Activated naive CD4-positive, alpha-beta T cell treated with anti-CD3 and anti-CD28 coated beads, Interleukin-2, amount 50 U/mL, for 24 hours (primary cell): ENCODE data around the gene CSMD2.

ENCODE experiments used
- H3K27ac Mint-ChIP-seq: one replicate; pipeline ENCODE4 v1.8.0; 2021; ENCODE audit warnings: mild to moderate bottlenecking, mixed read lengths
- H3K27me3 Mint-ChIP-seq: one replicate; pipeline ENCODE4 v1.8.0; 2021; ENCODE audit warnings: mixed read lengths
- H3K36me3 Mint-ChIP-seq: one replicate; pipeline ENCODE4 v1.8.0; 2021; ENCODE audit warnings: mixed read lengths
- H3K4me1 Mint-ChIP-seq: one replicate; pipeline ENCODE4 v1.8.0; 2021; ENCODE audit warnings: mixed read lengths
- H3K4me3 Mint-ChIP-seq: one replicate; pipeline ENCODE4 v1.8.0; 2021; ENCODE audit warnings: mild to moderate bottlenecking, mixed read lengths
- H3K9me3 Mint-ChIP-seq: one replicate; pipeline ENCODE4 v1.8.0; 2021; ENCODE audit warnings: mixed read lengths

CSMD2 gene

GRCh38 chr1:33634143-33634542 is 530.9 kb downstream of the CSMD2 start:
- Mint-ChIP-seq H3K27me3 (peaks cover 15% of the 10 kb centered on the region), H3K9me3 (no peaks in the 10 kb centered on the region), H3K4me3 (no peak overlapping the region), H3K36me3 (no peaks in the 10 kb centered on the region), H3K27ac (no peak overlapping the region), H3K4me1 (no peaks in the 10 kb centered on the region)

- no peaks in the 10 kb centered on the region for H3K36me3 Mint-ChIP-seq
- no peak overlapping the region for H3K27ac Mint-ChIP-seq
- peaks cover 19% of the 10 kb centered on the region for H3K27me3 Mint-ChIP-seq
- no peaks in the 10 kb centered on the region for H3K9me3 Mint-ChIP-seq
- no peaks in the 10 kb centered on the region for H3K4me1 Mint-ChIP-seq
- no peak overlapping the region for H3K4me3 Mint-ChIP-seq
Measured at GRCh38 chr1:33633019-33633801, 531.8 kb downstream of the CSMD2 start.

- peaks cover 28% of the 10 kb centered on the region for H3K27me3 Mint-ChIP-seq
- no peak overlapping the region for H3K27ac Mint-ChIP-seq
- H3K4me3 Mint-ChIP-seq: no peak overlapping the region
- H3K4me1 Mint-ChIP-seq: no peaks in the 10 kb centered on the region
- no peaks in the 10 kb centered on the region for H3K9me3 Mint-ChIP-seq
- no peaks in the 10 kb centered on the region for H3K36me3 Mint-ChIP-seq
Measured at GRCh38 chr1:33630686-33631085, 534.3 kb downstream of the CSMD2 start.

GRCh38 chr1:33626801-33627200 is 538.2 kb downstream of the CSMD2 start:
- no peaks in the 10 kb centered on the region for H3K36me3 Mint-ChIP-seq
- no peaks in the 10 kb centered on the region for H3K4me1 Mint-ChIP-seq
- H3K27ac Mint-ChIP-seq: no peak overlapping the region
- H3K27me3 Mint-ChIP-seq: peaks cover 23% of the 10 kb centered on the region
- H3K9me3 Mint-ChIP-seq: no peaks in the 10 kb centered on the region
- H3K4me3 Mint-ChIP-seq: no peak overlapping the region

GRCh38 chr1:33624991-33625870 is 539.8 kb downstream of the CSMD2 start:
- Mint-ChIP-seq H3K4me3 (no peak overlapping the region), H3K9me3 (no peaks in the 10 kb centered on the region), H3K4me1 (no peaks in the 10 kb centered on the region), H3K27ac (no peak overlapping the region), H3K27me3 (peaks cover 18% of the 10 kb centered on the region), H3K36me3 (no peaks in the 10 kb centered on the region)

- Mint-ChIP-seq H3K4me3 (no peak overlapping the region), H3K27ac (no peak overlapping the region), H3K9me3 (no peaks in the 10 kb centered on the region), H3K36me3 (no peaks in the 10 kb centered on the region), H3K4me1 (no peaks in the 10 kb centered on the region), H3K27me3 (peaks cover 18% of the 10 kb centered on the region)
Measured at GRCh38 chr1:33624261-33624990, 540.6 kb downstream of the CSMD2 start.

GRCh38 chr1:33623811-33624210 is 541.2 kb downstream of the CSMD2 start:
- no peaks in the 10 kb centered on the region for H3K4me1 Mint-ChIP-seq
- no peaks in the 10 kb centered on the region for H3K9me3 Mint-ChIP-seq
- no peak overlapping the region for H3K4me3 Mint-ChIP-seq
- H3K27ac Mint-ChIP-seq: no peak overlapping the region
- H3K27me3 Mint-ChIP-seq: peaks cover 16% of the 10 kb centered on the region
- no peaks in the 10 kb centered on the region for H3K36me3 Mint-ChIP-seq

- no peak overlapping the region for H3K4me3 Mint-ChIP-seq
- no peaks in the 10 kb centered on the region for H3K36me3 Mint-ChIP-seq
- H3K4me1 Mint-ChIP-seq: no peaks in the 10 kb centered on the region
- no peak overlapping the region for H3K27ac Mint-ChIP-seq
- H3K9me3 Mint-ChIP-seq: no peaks in the 10 kb centered on the region
- peaks cover 14% of the 10 kb centered on the region for H3K27me3 Mint-ChIP-seq
Measured at GRCh38 chr1:33622757-33623156, 542.3 kb downstream of the CSMD2 start.

- no peaks in the 10 kb centered on the region for H3K36me3 Mint-ChIP-seq
- no peaks in the 10 kb centered on the region for H3K4me1 Mint-ChIP-seq
- H3K9me3 Mint-ChIP-seq: no peaks in the 10 kb centered on the region
- H3K27ac Mint-ChIP-seq: no peak overlapping the region
- H3K27me3 Mint-ChIP-seq: peaks cover 18% of the 10 kb centered on the region
- no peak overlapping the region for H3K4me3 Mint-ChIP-seq
Measured at GRCh38 chr1:33618636-33619035, 546.4 kb downstream of the CSMD2 start.

- no peak overlapping the region for H3K4me3 Mint-ChIP-seq
- no peak overlapping the region for H3K27ac Mint-ChIP-seq
- H3K36me3 Mint-ChIP-seq: no peaks in the 10 kb centered on the region
- H3K4me1 Mint-ChIP-seq: no peaks in the 10 kb centered on the region
- peaks cover 23% of the 10 kb centered on the region for H3K27me3 Mint-ChIP-seq
- no peaks in the 10 kb centered on the region for H3K9me3 Mint-ChIP-seq
Measured at GRCh38 chr1:33617451-33617850, 547.6 kb downstream of the CSMD2 start.

GRCh38 chr1:33616780-33617179 is 548.2 kb downstream of the CSMD2 start:
- Mint-ChIP-seq H3K4me3 (no peak overlapping the region), H3K9me3 (no peaks in the 10 kb centered on the region), H3K4me1 (no peaks in the 10 kb centered on the region), H3K27ac (no peak overlapping the region), H3K27me3 (peaks cover 23% of the 10 kb centered on the region), H3K36me3 (no peaks in the 10 kb centered on the region)

GRCh38 chr1:33615546-33615945 is 549.5 kb downstream of the CSMD2 start:
- Mint-ChIP-seq H3K9me3 (no peaks in the 10 kb centered on the region), H3K27ac (no peak overlapping the region), H3K4me3 (no peak overlapping the region), H3K27me3 (peaks cover 23% of the 10 kb centered on the region), H3K36me3 (no peaks in the 10 kb centered on the region), H3K4me1 (no peaks in the 10 kb centered on the region)

- H3K27me3 Mint-ChIP-seq: peaks cover 11% of the 10 kb centered on the region
- no peak overlapping the region for H3K4me3 Mint-ChIP-seq
- H3K27ac Mint-ChIP-seq: no peak overlapping the region
- no peaks in the 10 kb centered on the region for H3K36me3 Mint-ChIP-seq
- H3K4me1 Mint-ChIP-seq: no peaks in the 10 kb centered on the region
- no peaks in the 10 kb centered on the region for H3K9me3 Mint-ChIP-seq
Measured at GRCh38 chr1:33610864-33611455, 554.1 kb downstream of the CSMD2 start.

GRCh38 chr1:33610391-33610790 is 554.6 kb downstream of the CSMD2 start:
- Mint-ChIP-seq H3K36me3 (no peaks in the 10 kb centered on the region), H3K4me1 (no peaks in the 10 kb centered on the region), H3K4me3 (no peak overlapping the region), H3K27me3 (peaks cover 8% of the 10 kb centered on the region), H3K9me3 (no peaks in the 10 kb centered on the region), H3K27ac (no peak overlapping the region)

GRCh38 chr1:33609739-33610138 is 555.3 kb downstream of the CSMD2 start:
- H3K36me3 Mint-ChIP-seq: no peaks in the 10 kb centered on the region
- H3K27me3 Mint-ChIP-seq: peaks cover 8% of the 10 kb centered on the region
- no peaks in the 10 kb centered on the region for H3K9me3 Mint-ChIP-seq
- no peak overlapping the region for H3K4me3 Mint-ChIP-seq
- H3K27ac Mint-ChIP-seq: no peak overlapping the region
- no peaks in the 10 kb centered on the region for H3K4me1 Mint-ChIP-seq
